Measurements from ENCODE around the gene S100A13.
"Not testable (repeated sequence)": the region's sequence is repeated elsewhere in the genome, so short reads cannot be mapped to it uniquely, and the experiment has no call there.

S100A13 gene

DNA sequence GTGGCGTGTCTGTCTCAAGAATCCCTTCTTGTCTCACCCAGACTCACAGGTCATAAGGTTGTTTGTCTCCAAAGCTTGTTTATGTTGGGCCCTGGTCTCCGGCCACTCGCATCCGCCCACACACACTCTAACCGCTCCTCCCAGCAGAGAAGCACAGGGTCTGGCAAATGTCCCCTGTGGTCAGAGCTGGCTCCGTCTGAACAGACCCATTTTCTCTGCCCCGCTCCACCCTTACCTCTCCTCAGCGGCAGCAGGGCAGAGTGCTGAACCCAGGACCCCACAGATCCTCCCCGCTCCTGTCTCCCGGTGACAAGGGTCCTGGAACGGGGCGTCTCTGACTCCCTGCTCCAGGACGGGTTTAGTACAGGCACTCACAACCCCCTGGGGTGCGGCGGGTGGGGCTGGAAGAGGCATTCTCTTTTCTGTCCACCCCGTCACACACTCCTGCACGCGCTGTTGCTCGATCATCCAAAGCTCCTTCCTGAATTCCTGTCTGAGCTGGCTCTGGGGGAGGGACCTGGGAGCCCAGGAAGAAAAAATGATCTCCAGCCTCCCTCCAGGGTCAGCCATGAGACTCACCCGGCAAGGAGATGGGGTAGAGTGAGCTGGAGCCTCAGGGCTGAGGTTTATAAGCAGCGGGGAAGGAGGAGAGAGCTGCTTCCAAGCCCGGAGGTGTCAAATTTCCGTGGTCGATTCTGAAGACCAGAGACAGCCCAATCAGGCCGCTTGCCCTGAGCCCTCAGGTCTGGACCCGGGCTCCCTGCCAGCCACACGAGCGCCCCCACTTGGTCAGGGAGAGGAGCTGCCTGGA is at the start of gene S100A13:
TSS of gene S100A13 (minus strand) at position 602 of the 811 bp plus-strand sequence. CDS start 1,033 bp downstream, outside the sequence.
- DNase-seq (ENCODE audit: low read depth) = peak; percentile 89

DNA sequence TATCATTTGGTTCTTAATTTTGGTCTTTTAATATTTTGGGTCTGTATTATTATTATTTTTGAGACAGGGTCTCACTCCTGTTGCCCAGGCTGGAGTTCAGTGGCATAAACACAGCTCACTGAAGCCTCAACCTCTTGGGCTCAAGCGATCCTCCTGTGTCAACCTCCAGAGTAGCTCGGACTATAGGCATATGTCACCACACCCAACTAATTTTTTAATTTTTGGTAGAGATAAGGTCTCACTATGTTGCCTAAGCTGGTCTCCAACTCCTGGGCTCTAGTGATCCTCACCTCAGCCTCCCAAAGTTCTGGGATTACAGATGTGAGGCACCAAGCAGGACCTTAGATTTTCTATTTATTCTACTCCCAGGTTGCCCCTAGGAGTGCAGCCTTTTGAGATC is 46.2 kb upstream of the S100A13 start:
- no peak for DNase-seq (ENCODE audit: low read depth)

DNA sequence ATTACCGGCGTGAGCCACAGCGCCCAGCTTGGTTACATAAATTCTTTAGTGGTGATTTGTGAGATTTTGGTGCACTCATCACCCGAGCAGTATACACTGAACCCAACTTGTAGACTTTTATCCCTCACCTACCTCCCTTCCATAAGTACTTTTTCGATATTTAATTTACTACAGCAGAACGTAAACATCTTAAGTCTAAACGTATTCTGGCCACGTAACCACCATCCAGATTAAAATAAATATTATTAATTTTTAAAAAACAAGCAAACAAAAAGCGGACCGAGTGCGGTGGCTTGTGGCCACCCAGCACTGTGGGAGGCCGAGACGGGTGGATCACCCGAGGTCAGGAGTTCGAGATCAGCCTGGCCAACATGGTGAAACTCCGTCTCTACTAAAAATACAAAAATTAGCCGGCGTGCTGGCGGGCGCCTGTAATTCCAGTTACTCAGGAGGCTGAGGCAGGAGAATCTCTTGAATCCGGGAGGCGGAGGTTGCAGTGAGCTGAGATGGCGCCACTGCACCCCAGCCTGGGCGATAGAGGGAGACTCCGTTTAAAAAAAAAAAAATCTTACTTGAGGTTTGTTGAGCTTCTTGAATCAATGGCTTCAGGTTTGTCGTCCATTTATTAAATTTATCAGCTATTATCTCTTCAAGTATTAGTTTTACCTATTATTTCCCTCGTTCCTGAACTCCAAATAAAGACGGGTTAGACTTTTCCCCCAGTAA is 44.5 kb upstream of the S100A13 start:
- not testable (repeated sequence) for DNase-seq (ENCODE audit: low read depth)

DNA sequence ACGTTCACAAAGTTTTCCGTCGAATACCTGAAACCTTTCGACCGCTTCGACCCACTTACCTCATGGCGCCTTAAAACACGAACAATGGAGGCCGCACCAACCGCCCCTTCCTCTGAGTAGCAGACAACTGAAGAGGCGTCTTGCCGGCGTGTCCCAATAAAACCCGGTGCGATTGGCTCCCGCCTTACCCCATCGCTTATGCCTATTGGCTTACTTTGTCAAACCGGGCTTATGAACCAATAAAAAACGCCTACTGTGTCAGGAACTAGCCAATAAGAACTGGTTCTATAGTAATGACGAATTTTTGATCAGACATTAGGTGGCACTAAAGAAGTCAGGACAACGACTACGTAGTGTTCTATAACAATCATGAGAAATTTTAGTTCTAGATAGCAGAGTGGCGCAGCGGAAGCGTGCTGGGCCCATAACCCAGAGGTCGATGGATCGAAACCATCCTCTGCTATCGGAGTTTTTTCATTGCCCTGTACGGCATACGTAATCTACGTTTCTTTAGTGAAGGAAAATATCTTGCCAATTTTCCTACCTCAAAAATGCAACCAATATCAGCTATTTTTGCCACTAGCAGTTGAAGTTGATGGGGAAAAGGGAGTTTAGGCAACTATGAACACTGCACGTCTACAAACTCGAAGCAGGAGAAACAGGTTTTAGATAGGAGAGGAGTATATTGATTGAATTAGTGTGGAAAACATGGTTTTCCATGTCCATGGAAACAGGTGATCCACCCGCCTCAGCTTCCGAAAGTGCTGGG is 43.7 kb upstream of the S100A13 start, which contains the start of gene ILF2:
TSS of gene ILF2 (minus strand) at position 135 of the 769 bp plus-strand sequence. CDS start at position 64, 71 bp downstream.
- peak; percentile 100 for DNase-seq (ENCODE audit: low read depth)

DNA sequence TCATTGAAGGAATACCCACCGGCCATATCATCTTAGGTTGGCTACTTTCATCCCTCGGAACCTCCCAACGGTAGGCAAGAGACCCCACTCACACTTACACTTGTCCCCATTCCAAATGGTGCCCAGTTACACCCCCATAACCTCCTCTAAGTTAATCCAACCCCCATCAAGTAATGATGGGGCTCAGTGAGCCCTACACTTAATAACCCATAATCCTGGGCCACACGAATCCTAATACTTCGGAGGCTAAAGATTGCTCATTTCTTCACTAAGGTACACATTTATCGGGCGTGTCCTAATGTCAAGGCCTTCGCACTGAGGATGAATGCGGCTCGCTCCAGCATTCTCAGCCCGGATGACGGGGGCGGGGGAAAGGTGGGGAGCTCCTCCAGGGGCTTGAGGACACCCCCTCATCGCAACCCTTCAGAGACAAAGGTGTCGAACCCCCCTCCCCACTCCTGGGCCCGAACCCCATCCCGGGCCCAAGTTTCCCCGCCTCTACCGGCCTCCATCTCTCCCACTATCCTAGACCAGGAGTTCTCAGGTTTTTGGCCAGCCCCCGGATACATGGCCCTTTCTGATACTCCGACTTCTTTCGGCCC is 43.1 kb upstream of the S100A13 start:
- no peak for DNase-seq (ENCODE audit: low read depth)

DNA sequence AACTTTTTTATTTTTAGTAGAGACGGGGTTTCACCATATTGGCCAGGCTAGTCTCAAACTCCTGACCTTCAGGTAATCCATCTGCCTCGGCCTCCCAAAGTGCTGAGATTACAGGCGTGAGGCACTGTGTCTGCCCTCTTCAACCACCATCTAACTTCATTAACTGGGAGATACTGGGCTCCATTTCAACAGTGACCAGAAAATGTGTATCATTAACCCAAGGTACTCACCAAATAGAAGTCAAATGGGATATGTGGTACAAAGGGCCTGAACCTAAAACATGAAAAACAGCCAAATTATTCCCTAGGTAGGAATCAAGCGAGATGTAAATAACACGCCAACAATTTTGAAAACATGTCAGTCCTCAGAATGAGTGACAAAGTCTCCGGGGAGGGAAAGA is 42.3 kb upstream of the S100A13 start:
- no peak for DNase-seq (ENCODE audit: low read depth)

DNA sequence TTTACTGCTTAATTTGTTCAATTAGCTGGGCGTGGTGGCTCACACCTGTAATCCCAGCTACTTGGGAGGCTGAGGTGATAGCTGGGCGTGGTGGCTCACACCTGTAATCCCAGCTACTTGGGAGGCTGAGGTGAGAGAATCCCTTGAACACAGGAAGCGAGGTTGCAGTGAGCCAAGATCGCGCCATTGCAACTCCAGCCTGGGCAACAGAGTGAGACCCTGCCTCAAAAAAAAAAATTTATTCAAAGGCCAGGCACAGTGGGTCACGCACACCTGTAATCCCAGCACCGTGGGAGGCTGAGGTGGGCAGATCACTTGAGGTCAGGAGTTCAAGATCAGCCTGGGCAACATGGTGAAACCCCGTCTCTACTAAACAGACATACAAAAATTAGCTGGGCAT is 41.4 kb upstream of the S100A13 start:
- DNase-seq (ENCODE audit: low read depth) = not testable (repeated sequence)

DNA sequence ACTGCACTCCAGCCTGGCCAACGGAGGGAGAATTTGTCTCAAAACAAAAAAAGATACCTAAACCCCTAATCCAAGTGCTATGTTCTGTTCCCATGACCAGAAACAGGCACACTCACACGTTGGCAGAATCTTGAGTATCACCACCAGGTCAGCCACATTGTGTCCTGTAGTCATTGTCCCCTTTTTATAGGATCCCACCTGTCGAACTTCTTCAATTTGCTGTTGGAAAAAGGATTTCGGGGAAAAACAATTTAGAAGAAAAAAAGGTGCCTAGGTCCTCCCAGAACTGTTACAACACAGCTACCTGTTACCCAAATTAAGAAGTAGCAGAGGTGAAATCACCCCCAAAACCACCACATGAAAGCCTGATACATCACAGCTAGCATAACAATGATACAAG is 40.1 kb upstream of the S100A13 start:
- DNase-seq (ENCODE audit: low read depth) = no peak

DNA sequence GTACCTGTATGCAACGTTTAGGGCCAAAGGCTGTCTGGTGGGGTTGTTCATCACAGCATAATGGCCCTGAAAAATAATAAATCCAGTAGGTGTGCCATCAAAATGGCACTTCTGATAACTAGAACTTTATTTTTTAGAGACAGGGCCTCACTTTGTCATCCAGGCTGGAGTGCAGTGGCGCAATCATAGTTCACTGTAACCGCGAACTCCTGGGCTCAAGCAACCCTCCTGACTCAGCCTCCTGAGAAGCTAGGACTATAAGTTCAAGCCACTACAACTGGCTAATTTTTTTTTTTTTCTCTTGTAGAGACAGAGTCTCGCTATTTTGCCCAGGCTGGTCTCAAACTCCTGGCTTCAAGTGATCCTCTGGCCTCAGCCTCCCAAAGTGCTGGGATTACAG is 35.9 kb upstream of the S100A13 start:
- peak; percentile 51 for DNase-seq (ENCODE audit: low read depth)

DNA sequence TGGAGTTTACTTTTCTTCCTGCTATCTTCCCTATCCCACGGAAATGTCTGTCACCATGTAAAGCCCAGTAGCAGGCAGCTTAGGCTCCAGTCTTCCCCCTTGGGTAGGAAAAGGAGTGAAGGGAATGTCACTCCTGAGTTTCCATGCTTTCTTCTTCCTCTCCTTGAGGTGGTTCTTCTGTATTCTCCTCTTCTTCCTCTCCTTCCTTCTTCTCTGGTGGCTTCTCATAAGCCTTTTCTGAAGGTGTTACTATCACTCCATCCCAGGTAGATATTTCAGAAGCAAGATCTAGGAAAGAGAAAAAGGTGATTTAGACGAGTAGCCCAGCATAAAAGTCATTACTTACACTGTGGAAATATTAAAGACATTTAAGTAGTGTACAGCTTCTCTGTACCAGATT is 35.0 kb upstream of the S100A13 start:
- DNase-seq (ENCODE audit: low read depth) = no peak

DNA sequence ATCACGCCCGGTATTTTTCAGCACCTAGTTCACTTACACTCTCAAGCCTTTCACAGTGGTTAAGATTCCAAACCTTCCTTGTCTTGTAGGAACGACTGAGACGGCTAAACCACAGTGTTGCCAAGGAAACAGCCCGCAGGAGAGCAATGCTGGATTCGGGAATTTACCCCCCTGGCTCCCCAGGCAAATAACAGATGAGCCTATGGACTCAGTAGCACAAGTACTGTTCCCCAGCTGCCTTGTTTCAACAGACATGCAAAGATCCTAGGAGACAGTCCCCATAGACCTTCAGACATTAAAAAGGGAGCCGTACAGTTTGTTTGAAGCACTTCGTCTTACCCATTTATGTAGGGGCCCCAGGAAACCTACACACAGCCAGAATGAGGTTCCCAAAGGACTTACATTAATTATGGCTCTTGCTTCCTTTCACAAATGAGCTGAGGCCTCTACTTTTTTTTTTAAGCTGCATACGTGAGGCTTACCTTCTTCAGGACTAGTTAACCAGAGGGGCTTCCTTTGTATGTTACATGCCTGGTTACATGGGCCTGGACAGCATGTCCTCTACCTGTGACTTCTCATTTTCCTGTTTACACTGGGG is 33.9 kb upstream of the S100A13 start:
- DNase-seq (ENCODE audit: low read depth) = no peak

DNA sequence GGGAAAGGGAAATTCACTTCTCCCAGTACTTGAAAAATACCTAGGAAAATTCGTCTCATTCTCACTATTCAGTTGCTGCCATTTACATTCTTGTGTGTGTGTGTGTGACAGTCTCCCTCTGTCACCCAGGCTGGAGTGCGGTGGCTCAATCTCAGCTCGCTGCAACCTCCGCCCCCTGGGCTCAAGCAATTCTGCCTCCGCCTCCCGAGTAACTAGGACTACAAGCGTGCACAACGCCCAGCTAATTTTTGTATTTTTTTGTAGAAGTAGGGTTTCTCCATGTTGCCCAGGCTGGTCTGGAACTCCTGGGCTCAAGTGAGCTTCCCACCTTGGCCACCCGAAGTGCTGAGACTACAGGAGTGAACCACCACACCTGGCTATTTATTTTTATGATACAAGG is 32.4 kb upstream of the S100A13 start:
- no peak for DNase-seq (ENCODE audit: low read depth)

DNA sequence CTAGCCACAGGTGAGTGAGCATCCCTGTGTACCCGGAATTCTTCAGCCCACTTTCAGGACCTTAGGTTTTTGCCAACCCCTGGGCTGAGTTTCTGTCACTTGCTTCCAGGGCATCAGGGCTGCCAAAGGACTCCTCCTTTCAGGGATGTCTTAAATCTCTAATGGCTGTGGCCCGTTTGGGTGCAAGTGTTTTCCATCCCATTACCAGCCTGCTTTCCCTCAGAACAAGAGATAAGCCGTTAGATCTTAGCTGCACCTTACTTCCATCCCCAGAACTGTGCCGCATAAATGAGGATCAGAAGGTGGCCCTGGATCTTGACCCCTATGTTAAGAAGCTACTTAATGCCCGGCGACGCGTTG is 31.9 kb upstream of the S100A13 start:
- no peak for DNase-seq (ENCODE audit: low read depth)

DNA sequence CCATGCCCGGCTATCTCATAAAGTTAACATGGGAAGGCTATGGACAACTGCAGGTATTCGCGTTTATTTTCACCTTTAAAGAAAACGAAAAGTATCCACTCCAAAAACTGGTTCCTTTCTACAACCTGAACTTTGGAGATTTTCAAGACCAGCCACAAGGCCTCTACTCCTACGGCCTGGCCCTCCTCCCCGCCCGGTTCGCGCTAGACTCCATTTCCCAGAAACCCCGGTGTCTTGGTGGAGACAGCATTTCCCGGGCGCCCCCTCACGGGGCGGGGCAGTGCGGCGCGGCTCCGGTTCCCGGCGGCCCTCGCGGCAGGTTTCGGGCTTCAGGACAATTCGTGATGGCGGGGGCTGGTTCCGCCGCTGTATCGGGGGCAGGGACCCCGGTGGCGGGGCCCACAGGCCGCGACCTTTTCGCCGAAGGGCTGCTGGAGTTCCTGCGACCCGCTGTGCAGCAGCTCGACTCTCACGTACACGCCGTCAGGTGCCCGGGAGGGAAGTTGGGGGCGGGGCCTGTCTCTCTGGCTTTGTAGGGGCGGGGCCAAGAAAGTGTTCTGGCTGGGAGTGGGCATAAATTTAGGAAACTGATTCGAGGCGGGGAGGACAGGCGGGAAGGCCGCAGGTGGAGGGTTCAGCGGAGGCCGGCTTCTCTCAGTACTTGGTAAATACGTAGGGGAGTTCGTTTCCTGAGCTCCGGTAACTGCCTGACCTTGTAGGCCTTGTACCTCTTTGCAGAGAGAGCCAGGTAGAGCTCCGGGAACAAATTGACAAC is 31.3 kb upstream of the S100A13 start, which contains the start of gene SNAPIN:
TSS of gene SNAPIN (plus strand) at position 304 of the 775 bp plus-strand sequence. CDS start at position 345, 41 bp downstream.
- DNase-seq (ENCODE audit: low read depth) = peak; percentile 85

DNA sequence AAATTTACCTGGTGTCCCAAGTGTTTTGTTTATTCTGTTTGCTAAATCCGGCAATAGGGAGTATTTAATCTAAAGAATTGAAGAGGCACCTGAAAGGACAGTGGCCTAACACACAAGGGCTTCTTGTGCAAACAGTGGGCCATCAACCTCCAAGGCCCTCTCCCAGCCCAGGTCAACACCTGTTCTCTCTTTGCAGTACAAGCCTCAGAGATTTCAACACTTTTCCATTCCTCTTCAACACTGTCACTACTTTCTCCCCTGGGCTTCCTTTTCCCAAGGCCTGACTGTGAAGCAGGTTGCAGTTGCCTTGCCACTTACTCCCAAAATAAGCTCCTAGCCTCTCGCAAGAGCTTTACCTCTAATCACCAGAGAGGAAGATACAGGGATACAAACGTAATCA is 28.0 kb upstream of the S100A13 start:
- no peak for DNase-seq (ENCODE audit: low read depth)

DNA sequence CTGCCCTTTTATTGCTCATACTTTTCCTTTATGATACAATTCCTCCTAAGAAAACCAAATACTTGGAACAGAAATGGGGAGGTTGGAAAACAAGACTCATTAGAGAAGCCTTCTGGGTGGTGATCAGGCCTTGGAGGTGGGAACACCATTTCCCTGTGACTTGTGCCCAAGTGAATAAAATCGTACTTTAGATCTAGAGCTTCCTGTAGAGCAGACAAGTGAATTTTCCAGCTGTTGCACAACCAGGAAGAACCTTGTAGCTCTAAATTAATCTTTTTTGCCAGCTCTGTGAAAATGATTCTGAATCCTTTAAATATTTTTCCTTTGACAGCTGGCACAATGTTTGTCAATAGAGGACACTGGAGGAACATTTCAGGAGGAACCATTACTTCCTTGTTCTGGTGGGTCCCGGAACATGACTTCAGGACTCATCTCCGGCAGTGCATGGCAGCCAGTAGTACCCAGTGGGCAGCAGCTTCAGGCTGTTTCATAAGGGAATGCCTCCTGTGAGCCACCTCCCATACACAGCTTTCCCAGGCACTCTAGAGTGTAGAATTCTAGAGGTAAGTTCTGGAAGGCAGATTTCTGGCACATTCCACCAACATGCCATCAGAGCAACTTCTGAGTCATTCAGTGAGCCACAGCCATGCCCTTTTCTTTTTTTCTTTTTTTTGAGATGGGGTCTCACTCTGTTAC is 25.6 kb upstream of the S100A13 start:
- DNase-seq (ENCODE audit: low read depth) = no peak

DNA sequence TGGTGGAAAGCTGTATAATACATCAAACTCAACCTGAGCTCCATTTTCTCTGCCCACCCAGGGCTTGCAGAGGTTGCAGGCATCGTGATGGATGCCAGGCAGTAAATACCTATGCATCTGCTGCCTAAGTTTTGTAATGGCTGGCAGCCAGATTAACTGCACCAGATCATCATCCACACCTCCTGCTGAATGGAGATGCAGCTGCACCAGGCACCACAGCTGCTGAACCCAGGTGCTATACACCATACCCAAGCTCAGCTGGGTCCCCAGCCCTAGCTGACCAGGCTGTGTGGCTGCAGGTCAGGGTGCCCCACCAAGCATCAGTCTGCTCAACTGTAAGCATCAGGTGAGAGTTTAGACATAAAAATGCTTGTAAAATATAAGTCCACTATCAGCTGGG is 24.5 kb upstream of the S100A13 start:
- no peak for DNase-seq (ENCODE audit: low read depth)

DNA sequence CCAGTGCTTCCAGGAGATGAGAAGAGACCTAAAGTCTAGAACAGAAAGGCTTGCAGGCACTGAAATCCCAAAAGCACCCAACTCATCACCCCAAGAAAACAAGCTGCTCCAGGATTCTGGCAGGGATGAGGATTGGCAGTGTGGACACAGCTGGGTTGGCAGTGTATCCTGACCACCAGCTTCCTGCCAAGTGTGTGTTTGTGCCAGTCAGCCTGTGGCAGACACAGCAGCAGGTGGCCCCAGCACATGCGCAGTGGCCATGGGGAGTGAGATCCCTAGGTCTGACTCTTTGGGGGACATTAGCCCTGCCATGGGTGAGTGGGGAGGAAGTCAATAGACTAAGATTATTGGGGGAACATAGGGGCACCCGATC is 22.5 kb upstream of the S100A13 start:
- DNase-seq (ENCODE audit: low read depth) = peak; percentile 25

DNA sequence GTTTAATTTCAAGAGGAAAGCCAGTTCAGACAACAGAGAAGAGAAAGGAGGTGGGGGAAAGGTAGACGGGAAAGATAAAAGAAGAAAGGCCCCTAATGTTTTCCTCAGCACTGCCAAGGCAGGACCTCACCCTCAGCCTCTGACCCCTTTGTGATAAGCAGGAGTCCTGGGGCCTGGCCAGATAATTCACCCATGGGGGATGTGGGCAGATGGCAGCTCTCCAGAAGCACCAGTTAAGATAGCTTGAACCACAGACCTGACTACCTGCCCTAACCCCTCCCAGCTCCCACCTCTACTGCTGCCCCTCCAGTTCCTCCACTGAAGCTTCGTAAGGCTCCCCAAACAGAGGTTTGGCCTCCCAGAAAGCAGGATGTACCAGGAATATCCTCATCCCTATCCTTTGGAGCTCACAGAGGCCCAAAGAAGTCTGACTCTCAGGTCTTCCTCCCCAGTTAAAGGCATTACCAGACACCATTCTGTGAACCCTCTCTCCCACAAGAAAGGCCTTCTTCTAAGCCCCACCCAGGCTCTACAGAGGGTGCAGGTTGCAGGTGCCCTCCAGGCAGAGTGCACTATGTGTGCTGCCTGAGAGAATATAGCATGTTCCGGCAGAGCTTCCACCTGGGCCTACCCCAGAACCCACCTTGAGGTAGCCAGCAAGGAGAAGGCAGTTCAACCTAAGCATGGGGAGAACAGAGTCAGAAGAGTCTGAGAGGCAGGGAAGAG is 22.0 kb upstream of the S100A13 start:
- no peak for DNase-seq (ENCODE audit: low read depth)
